Measurements from ENCODE around the gene GNAQ.

- TF ChIP-seq GATA2 (IDR thresholded peaks at IDR 0.05; ENCODE audit: low read depth, low read length) (no peak), GATA3 (IDR thresholded peaks at IDR 0.05; ENCODE audit: low read depth, low read length) (no peak)
Observed at GRCh38 chr9:78040726-78041125, 9.1 kb upstream of the GNAQ start.

All from SH-SY5Y (cell line).